Left ventricle myocardium inferior (tissue), 1 donor: ENCODE data around the gene CHST13. TPM values are rescaled to one million over a fixed set of nuclear protein-coding genes. Genes with fewer than 3 reads are reported as not detected.

Source experiments
- DNase-seq: peaks from one replicate; pipeline ENCODE4 v3.0.0-alpha.2; 2020
- H3K27ac ChIP-seq: fragments of 200-600 bp; replicated peaks from 2 replicates; pipeline ENCODE4 v1.8.0; 2021
- H3K27me3 ChIP-seq: fragments of 200-600 bp; 2 replicates; pipeline ENCODE4 v1.8.0; 2021; ENCODE audit warnings: low read depth
- H3K36me3 ChIP-seq: fragments of 200-600 bp; 2 replicates; pipeline ENCODE4 v1.8.0; 2021
- H3K4me1 ChIP-seq: fragments of 200-600 bp; 2 replicates; pipeline ENCODE4 v1.8.0; 2021
- H3K4me3 ChIP-seq: fragments of 200-600 bp; 2 replicates; pipeline ENCODE4 v1.8.0; 2021; ENCODE audit warnings: mild to moderate bottlenecking, moderate library complexity
- H3K9me3 ChIP-seq: fragments of 200-600 bp; replicated peaks from 2 replicates; pipeline ENCODE4 v1.8.0; 2021
- CTCF ChIP-seq: fragments of 200-600 bp; IDR thresholded peaks from 2 replicates; pipeline ENCODE4 v1.8.0; 2021; ENCODE audit warnings: antibody characterized with exemption, mild to moderate bottlenecking, borderline replicate concordance
- intact Hi-C: fragments of 100-400 bp; cut with micrococcal nuclease; formaldehyde crosslinking; loops from one replicate; pipeline ENCODE4 v1.11.0; 2022
- total RNA-seq: library from RNA; stranded (reverse); fragmentation: NEBNext Ultra II Directional; extraction: Animal tissue kit (Norgen Biotek cat#: 25700); gene quantifications from one replicate; pipeline ENCODE4 v1.2.1, GENCODE V29; 2021
- donor health status: DM: no; HTN: yes; CAD: no; lungs with severe emphysema.

Gene CHST13
- total RNA-seq, 1 donor from 2014 or later: 0.11 TPM

- H3K4me3 ChIP-seq: no peak overlapping the region
- no peaks in the 10 kb centered on the region for H3K9me3 ChIP-seq
- no peaks in the 10 kb centered on the region for H3K27me3 ChIP-seq
- H3K27ac ChIP-seq: no peak overlapping the region
- intact Hi-C loops: no loop called here
- TF ChIP-seq CTCF: no peak
- no peak for DNase-seq
- H3K4me1 ChIP-seq: peaks cover 11% of the 10 kb centered on the region
- H3K36me3 ChIP-seq: no peaks in the 10 kb centered on the region
These were observed 46.2 kb downstream of the CHST13 start for GRCh38 chr3:126570103-126570541.

DNA sequence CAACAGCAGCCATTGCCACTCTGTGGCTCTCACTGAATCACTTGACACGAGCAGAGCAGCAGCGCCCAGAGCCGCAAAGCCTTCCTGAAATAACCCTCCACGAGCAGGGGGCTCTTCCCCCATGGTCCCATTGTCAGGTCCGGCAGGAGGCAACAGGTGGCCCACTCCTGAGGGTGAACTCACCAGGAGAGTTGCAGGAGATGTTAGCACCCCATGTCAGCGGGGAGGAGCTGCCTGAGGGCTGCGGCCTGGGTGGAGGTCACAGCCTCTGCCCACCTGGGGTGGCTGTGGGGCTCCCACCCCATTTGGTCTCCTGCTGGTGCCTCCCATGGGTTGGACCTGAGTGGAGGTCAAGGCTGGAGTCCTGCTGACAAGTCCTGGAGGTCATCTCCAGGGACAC, 47.1 kb downstream of the CHST13 start:
- Histone ChIP-seq H3K27ac (no peak overlapping the region), H3K9me3 (no peaks in the 10 kb centered on the region), H3K4me1 (peaks cover 11% of the 10 kb centered on the region), H3K4me3 (no peak overlapping the region), H3K36me3 (no peaks in the 10 kb centered on the region), H3K27me3 (no peaks in the 10 kb centered on the region)
- intact Hi-C loops: no loop called here
- TF ChIP-seq CTCF: no peak
- DNase-seq: no peak

GRCh38 chr3:126573492-126574117, 49.6 kb downstream of the CHST13 start:
- Histone ChIP-seq H3K27me3 (no peaks in the 10 kb centered on the region), H3K36me3 (no peaks in the 10 kb centered on the region), H3K4me1 (peaks cover 11% of the 10 kb centered on the region), H3K27ac (peak overlapping the region; percentile 38), H3K4me3 (peak overlapping the region; percentile 25), H3K9me3 (no peaks in the 10 kb centered on the region)
- no peak for DNase-seq
- no peak for TF ChIP-seq CTCF
- intact Hi-C loops: no loop called here

DNA sequence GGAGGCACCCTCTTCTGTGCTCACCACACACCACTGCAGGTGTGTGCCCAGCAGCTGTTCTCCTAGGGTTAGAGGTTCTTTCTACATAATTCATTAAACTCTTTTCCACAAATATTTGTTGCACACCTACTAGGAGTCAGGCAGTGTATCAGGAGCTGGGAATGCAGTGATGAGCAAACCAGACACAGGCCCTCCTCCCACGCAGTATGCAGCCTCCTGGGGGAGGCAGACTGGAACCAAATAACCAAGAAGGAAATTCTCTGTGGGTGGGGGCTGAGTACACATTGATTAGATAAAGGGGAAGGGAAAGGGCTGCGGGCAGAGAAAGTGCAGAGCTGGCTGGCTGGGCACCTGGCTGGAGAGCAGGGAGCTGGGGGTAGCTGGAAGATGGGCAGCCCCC, 53.3 kb downstream of the CHST13 start:
- peaks cover 9% of the 10 kb centered on the region for H3K9me3 ChIP-seq

GRCh38 chr3:126578702-126579101, 54.7 kb downstream of the CHST13 start:
- DNase-seq: no peak
- Histone ChIP-seq H3K27ac (no peak overlapping the region), H3K4me3 (no peak overlapping the region), H3K9me3 (peaks cover 9% of the 10 kb centered on the region), H3K36me3 (no peaks in the 10 kb centered on the region), H3K4me1 (peaks cover 4% of the 10 kb centered on the region), H3K27me3 (no peaks in the 10 kb centered on the region)
- intact Hi-C loops: no loop called here
- TF ChIP-seq CTCF: no peak

More for the DNA sequence above, 53.3 kb downstream of the CHST13 start:
- H3K27ac ChIP-seq: no peak overlapping the region
- no peaks in the 10 kb centered on the region for H3K27me3 ChIP-seq
- no peak for DNase-seq
- H3K4me3 ChIP-seq: no peak overlapping the region
- intact Hi-C loops: no loop called here
- no peaks in the 10 kb centered on the region for H3K36me3 ChIP-seq
- peaks cover 11% of the 10 kb centered on the region for H3K4me1 ChIP-seq
- TF ChIP-seq CTCF: no peak
